Ovary (tissue), 9 donors: ENCODE data around the gene TOMM6. TPM values are rescaled to one million over a fixed set of nuclear protein-coding genes. Genes with fewer than 3 reads are reported as not detected.

Source experiments
- DNase-seq, 5 donors: peaks; one replicate each; pipeline ENCODE4 v3.0.0-alpha.2; 2019 to 2020
- H3K27ac ChIP-seq, 2 donors: fragments of 200-600 bp; one replicate each; pipeline versions ENCODE4 v1.5.1 to v1.8.0; 2019 to 2022
- H3K27me3 ChIP-seq: fragments of 200-600 bp; one replicate; pipeline ENCODE4 v1.8.0; 2022
- H3K36me3 ChIP-seq: fragments of 200-600 bp; sonication (generic); one replicate; pipeline ENCODE4 v1.5.1; 2019
- H3K4me1 ChIP-seq: one replicate; pipeline ENCODE4 v1.8.1; 2013; ENCODE audit warnings: mild to moderate bottlenecking, moderate library complexity; ENCODE audit not compliant: insufficient read depth
- H3K4me3 ChIP-seq: fragments of 200-600 bp; sonication (generic); one replicate; pipeline ENCODE4 v1.5.1; 2017
- H3K9me3 ChIP-seq, 2 donors: fragments of 200-600 bp in 1 of 2; sonication (generic) in 1 of 2; one replicate each; pipeline versions ENCODE4 v1.5.1 to v1.8.1; 2013 to 2019; ENCODE audit warnings: mild to moderate bottlenecking in 1 of 2, moderate library complexity in 1 of 2
- EP300 ChIP-seq: sonication (generic); formaldehyde crosslinking; IDR thresholded peaks from one replicate; pipeline ENCODE4 v1.6.1; 2017; ENCODE audit warnings: antibody characterized with exemption
- POLR2A ChIP-seq: fragments of 450-650 bp; IDR thresholded peaks from one replicate; pipeline ENCODE4 v1.6.1; 2017; ENCODE audit warnings: antibody characterized with exemption, mild to moderate bottlenecking, moderate library complexity
- WGBS, 3 donors: extraction: QIAGEN DNeasy Blood & Tissue Kit in 1 of 3; methylation state at CpG; one replicate each; pipeline versions ENCODE4 v1.1.5 to v1.1.7; 2013 to 2017; 5-methylcytosine and 5-hydroxymethylcytosine counted together
- intact Hi-C, 4 donors: fragments of 100-400 bp; cut with DNase I; formaldehyde crosslinking; loops; one replicate each; pipeline versions ENCODE4 v1.11.0 to v1.15.1; 2022 to 2023
- polyA plus RNA-seq, 2 donors: library from polyadenylated mRNA; stranded (reverse); fragments of 200-250 nt in 1 of 2; fragments of 350-450 nt in 1 of 2; fragmentation: Illumina TruSeq in 1 of 2; extraction: RNeasy Lipid Tissue Mini Kit (QIAGEN cat#74804) in 1 of 2; gene quantifications; one replicate each; pipeline ENCODE4 v1.2.3, GENCODE V29; 2013 to 2014
- total RNA-seq, 7 donors: library from RNA; depleted of rRNA in 2 of 7; stranded (reverse); fragments of >200 nt in 2 of 7; fragmentation: NEBNext Ultra II Directional in 3 of 7; extraction: Animal tissue kit (Norgen Biotek cat#: 25700) in 3 of 7; gene quantifications; one replicate each; pipeline versions ENCODE4 v1.1.0 to v1.2.4, GENCODE V29; 2016 to 2023
- TF ChIP-seq, protein P1 (sequence below), 3 donors: fragments of 450-650 bp in 2 of 3; fragments of 200-600 bp in 1 of 3; IDR thresholded peaks; one replicate each; pipeline versions ENCODE4 v1.5.1 to v1.8.0; 2016 to 2022; ENCODE audit warnings: antibody characterized with exemption in 3 of 3, mild to moderate bottlenecking in 1 of 3
- donor health status: DM: no; HTN: no; CAD: no; lungs with moderate emphysema.
- donor health status: DM: no; HTN: no; CAD: no.
- donor health status: Bipolar disorder and iron deficiency.
- donor health status: DM: yes; HTN: yes; CAD: no.
- donor health status: DM: no; HTN: no; CAD: no.
- donor health status: DM: yes; HTN: yes; CAD: no.

The TOMM6 gene
- total and polyA plus RNA-seq, 9 donors: 105 to 244 (median 153) TPM

DNA sequence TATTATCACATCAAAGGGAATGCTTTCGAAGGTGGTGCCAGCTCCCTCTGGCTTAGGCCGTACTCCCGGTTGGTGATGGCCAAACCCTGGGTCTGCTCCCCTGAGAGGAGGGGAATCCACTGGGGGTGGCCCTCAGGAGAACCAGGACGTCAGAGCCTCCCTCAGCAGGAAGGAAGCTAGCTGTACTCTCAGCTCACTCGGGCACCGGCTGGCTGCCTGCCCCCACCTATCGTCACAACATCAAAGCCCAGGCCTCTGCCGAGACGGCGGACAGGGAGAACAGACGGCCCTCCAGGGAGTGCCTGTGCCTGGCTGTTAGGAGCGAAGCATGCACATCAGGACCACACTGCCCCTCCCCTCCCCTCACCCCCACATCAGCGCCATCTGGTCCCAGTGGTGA, 31.1 kb upstream of the TOMM6 start:
- H3K9me3 ChIP-seq: no peaks in the 10 kb centered on the region
- intact Hi-C loops: no loop called here
- H3K27me3 ChIP-seq: no peaks in the 10 kb centered on the region
- H3K27ac ChIP-seq: no peak overlapping the region
- no peak overlapping the region for H3K4me3 ChIP-seq
- H3K4me1 ChIP-seq: no peaks in the 10 kb centered on the region
- TF ChIP-seq EP300 (no peak), POLR2A (no peak)
- H3K36me3 ChIP-seq: no peaks in the 10 kb centered on the region
- WGBS, 3 donors: 51 to 60% (median 52%) methylated on average over 12 to 13 of the region's 13 CpGs
- no peak for DNase-seq

DNA sequence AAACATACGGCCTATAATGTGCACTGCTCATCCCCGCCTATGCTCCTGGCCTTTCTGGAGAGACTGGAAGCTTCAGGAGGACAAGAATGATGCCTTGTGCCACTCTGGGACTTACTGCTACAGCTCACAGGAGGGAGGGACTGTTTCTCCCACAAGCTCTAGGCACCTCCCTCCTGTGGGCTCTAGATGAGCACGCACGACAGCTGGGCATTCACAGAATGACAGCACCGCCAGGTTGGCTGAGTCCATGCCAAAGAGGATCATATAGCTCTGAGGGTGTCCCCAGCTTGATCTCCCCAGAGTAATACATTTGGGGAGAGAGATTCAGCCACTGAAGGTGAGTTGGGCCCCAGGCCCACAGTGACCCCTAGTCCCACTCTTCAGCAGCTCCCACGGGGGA, 30.2 kb upstream of the TOMM6 start:
- H3K36me3 ChIP-seq: no peaks in the 10 kb centered on the region
- no peaks in the 10 kb centered on the region for H3K4me1 ChIP-seq
- 79 to 85% (median 84%) methylated on average over 6 of the region's 6 CpGs for WGBS, 3 donors
- H3K9me3 ChIP-seq: no peaks in the 10 kb centered on the region
- H3K27me3 ChIP-seq: no peaks in the 10 kb centered on the region
- intact Hi-C loops: no loop called here
- no peak overlapping the region for H3K4me3 ChIP-seq
- DNase-seq: no peak
- no peak overlapping the region for H3K27ac ChIP-seq
- TF ChIP-seq POLR2A: no peak
- no peak for TF ChIP-seq EP300
- TF ChIP-seq, protein P1, sequence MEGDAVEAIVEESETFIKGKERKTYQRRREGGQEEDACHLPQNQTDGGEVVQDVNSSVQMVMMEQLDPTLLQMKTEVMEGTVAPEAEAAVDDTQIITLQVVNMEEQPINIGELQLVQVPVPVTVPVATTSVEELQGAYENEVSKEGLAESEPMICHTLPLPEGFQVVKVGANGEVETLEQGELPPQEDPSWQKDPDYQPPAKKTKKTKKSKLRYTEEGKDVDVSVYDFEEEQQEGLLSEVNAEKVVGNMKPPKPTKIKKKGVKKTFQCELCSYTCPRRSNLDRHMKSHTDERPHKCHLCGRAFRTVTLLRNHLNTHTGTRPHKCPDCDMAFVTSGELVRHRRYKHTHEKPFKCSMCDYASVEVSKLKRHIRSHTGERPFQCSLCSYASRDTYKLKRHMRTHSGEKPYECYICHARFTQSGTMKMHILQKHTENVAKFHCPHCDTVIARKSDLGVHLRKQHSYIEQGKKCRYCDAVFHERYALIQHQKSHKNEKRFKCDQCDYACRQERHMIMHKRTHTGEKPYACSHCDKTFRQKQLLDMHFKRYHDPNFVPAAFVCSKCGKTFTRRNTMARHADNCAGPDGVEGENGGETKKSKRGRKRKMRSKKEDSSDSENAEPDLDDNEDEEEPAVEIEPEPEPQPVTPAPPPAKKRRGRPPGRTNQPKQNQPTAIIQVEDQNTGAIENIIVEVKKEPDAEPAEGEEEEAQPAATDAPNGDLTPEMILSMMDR (IDR thresholded peaks at IDR 0.05): no peak

DNA sequence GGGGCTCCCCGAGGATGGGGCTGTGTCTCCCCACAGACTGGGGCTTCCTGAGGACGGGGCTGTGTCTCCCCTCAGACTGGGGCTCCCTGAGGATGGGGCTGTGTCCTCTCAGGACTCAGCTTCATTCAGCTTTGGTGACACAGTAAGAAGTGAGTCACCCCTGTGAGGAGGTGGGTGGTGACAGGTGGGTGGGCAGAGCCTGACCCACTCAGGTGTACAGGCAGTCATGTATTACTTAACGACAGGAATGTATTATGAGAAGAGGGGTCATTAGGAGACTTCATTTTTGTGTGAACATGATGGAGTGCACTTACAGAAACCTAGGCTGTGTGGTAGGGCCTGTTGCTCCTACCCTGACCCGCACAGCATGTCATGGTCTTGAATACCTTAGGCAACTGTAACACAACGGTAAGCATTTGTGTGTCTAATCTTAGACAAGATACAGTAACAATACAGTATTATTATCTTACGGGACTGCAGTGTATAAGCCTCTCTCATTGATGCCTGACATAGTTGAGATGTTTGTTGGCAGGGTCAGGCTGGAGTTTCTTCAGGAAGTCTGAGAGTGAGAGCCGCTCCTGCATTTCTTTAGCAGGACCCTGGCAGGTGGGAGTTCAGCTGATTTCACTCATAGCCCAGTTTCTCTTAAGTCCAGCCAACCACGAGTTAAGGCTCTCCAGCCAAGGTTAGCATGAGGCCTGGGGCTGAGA, 29.4 kb upstream of the TOMM6 start:
- DNase-seq: no peak
- TF ChIP-seq, protein P1 (IDR thresholded peaks at IDR 0.05): no peak
- no peak for TF ChIP-seq EP300
- TF ChIP-seq POLR2A: no peak
- Histone ChIP-seq H3K4me3 (no peak overlapping the region), H3K9me3 (no peaks in the 10 kb centered on the region), H3K27ac (no peak overlapping the region), H3K27me3 (no peaks in the 10 kb centered on the region), H3K36me3 (no peaks in the 10 kb centered on the region), H3K4me1 (no peaks in the 10 kb centered on the region)
- 51 to 55% (median 54%) methylated on average over 8 of the region's 8 CpGs for WGBS, 3 donors
- intact Hi-C loops: no loop called here

DNA sequence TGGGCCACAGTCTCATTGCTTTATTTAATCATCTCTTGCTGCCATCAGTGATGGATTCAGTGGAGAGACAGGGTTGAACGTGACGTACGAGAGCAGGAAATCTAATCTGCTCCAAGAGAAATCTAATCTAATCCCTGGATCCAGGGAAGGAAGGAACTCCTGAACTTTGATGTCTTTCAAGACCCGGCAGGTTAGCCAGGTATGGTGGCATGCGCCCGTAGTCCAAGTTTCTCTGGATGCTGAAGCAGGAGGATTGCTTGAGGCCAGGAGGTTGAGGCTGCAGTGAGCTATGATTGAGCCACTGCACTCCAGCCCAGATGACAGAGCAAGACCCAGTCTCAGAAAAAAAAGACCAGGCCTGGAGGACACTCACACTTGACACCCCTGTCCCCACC, 28.9 kb upstream of the TOMM6 start:
- Histone ChIP-seq H3K36me3 (no peaks in the 10 kb centered on the region), H3K27ac (no peak overlapping the region), H3K9me3 (no peaks in the 10 kb centered on the region), H3K4me1 (no peaks in the 10 kb centered on the region), H3K4me3 (no peak overlapping the region), H3K27me3 (no peaks in the 10 kb centered on the region)
- intact Hi-C loops: no loop called here
- TF ChIP-seq, protein P1 (IDR thresholded peaks at IDR 0.05): no peak
- TF ChIP-seq POLR2A (no peak), EP300 (no peak)
- DNase-seq: no peak
- 81 to 83% (median 83%) methylated on average over 6 of the region's 6 CpGs for WGBS, 3 donors

DNA sequence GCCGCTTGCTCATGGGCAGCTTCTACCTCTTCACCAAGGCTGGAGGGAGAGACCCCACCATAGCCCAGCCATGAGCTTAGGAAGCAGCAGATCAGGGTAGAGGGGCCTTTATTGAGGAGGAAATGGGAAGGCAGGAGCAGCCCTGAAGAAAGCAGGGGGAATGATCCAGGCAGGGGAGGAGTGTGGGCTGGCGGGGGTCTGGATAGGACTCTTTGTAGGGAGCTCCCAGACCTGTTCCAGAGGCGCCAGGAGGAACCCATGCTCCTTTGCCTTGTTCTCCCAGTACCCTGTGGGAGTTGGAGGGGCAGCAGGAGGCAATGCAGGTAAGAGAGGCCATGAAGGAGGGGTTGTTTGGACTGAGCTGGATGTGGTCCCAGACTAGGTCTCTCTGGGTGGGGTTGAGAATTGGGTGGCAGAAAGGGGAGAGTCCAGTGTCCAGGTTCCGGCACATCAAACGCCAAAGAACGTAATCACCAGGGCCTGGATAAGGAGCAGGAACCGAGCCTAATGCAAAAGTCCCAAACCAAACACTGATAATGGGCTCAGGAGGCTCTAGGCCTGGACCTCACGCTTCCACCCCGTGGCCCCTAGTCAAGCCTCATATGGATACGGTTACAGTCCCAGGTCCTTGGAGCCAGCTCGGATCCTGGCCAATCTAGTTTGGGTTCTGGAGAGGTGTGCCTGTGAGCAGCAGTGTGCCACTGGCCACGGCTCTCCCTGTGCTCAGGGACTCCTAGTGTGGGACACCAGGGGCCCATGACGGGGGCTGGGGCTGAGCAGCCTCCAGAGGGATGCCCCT, 28.2 kb upstream of the TOMM6 start:
- no peaks in the 10 kb centered on the region for H3K36me3 ChIP-seq
- intact Hi-C loops: no loop called here
- H3K27me3 ChIP-seq: no peaks in the 10 kb centered on the region
- no peaks in the 10 kb centered on the region for H3K4me1 ChIP-seq
- no peak overlapping the region for H3K4me3 ChIP-seq
- no peak for TF ChIP-seq EP300
- no peak for TF ChIP-seq POLR2A
- TF ChIP-seq, protein P1 (IDR thresholded peaks at IDR 0.05): no peak
- WGBS, 3 donors: 80 to 88% (median 86%) methylated on average over 13 of the region's 13 CpGs
- H3K9me3 ChIP-seq: no peaks in the 10 kb centered on the region
- H3K27ac ChIP-seq: no peak overlapping the region
- DNase-seq: no peak
